K562 (cell line): Measurements from ENCODE around the gene BACE1. TPM values are rescaled to one million over a fixed set of nuclear protein-coding genes. Genes with fewer than 3 reads are reported as not detected.

ENCODE experiments used
- ATAC-seq: fragments of 200-7000 bp; cut with Tn5 transposase; 3 replicates; pipeline ENCODE4 v1.9.1; 2020; ENCODE audit warnings: moderate library complexity
- BruUV-seq: library from RNA; stranded (reverse); fragments of 400-500 nt; replicated peaks from 2 replicates; lab custom pipeline; 2021; lab: Mats Ljungman, UMichigan
- CTCF ChIA-PET: fragments of 300-600 bp; formaldehyde crosslinking; extraction: SDS; loops from one replicate; lab custom pipeline; 2021; ENCODE audit warnings: low intra/inter-chr PET ratio; lab: Yijun Ruan, JAX
- POLR2A ChIA-PET: fragments of 300-600, 350-650 bp; sonication (Branson Sonifier 250); formaldehyde crosslinking; extraction: SDS; loops from one replicate; lab custom pipeline; 2021; ENCODE audit warnings: antibody characterized with exemption, inconsistent platforms; lab: Yijun Ruan, JAX
- DNase-seq, 4 experiments: peaks; one replicate each; pipeline versions ENCODE4 v3.0.0 to v3.0.0-alpha.2; 2011 to 2018; ENCODE audit warnings: low spot score in 3 of 4, mixed read lengths in 3 of 4; ENCODE audit errors: extremely low read depth in 1 of 4
- FAIRE-seq: peaks from 2 replicates; lab custom pipeline; 2011; peaks lifted over from hg19 to GRCh38; lab: Jason Lieb, UNC
- H2AFZ ChIP-seq: 2 replicates; pipeline ENCODE4 v1.6.0; 2011; ENCODE audit warnings: low read depth, low read length, control low read depth, inconsistent platforms
- H3K27ac ChIP-seq: fragments of 200-600 bp; 3 replicates; pipeline ENCODE4 v1.8.0; 2011; ENCODE audit warnings: low read depth, mild to moderate bottlenecking, control low read depth, inconsistent platforms, low read length, moderate library complexity, mixed read lengths; ENCODE audit errors: extremely low read depth
- H3K27me3 ChIP-seq, 2 experiments: fragments of 300-600 bp in 1 of 2; 2 replicates in 1 of 2; 3 replicates in 1 of 2; pipeline versions ENCODE4 v1.6.0 to v1.8.0; 2011; ENCODE audit warnings: inconsistent platforms in 2 of 2, low read length in 2 of 2, mild to moderate bottlenecking in 1 of 2, mixed read lengths in 1 of 2, moderate library complexity in 1 of 2; ENCODE audit not compliant: control insufficient read depth in 2 of 2, insufficient read depth in 2 of 2
- H3K36me3 ChIP-seq: fragments of 300-600 bp; 3 replicates; pipeline ENCODE4 v1.8.0; 2011; ENCODE audit warnings: mild to moderate bottlenecking, low read length, inconsistent platforms; ENCODE audit not compliant: control insufficient read depth, insufficient read depth
- H3K4me1 ChIP-seq, 2 experiments: fragments of 200-600 bp in 1 of 2; replicated peaks in 1 of 2; 2 replicates in 1 of 2; 3 replicates in 1 of 2; pipeline versions ENCODE4 v1.5.1 to v1.8.0; 2011; ENCODE audit warnings: inconsistent platforms in 2 of 2, low read length in 2 of 2, mild to moderate bottlenecking in 1 of 2, mixed read lengths in 1 of 2, moderate library complexity in 1 of 2; ENCODE audit not compliant: control insufficient read depth in 2 of 2, insufficient read depth in 2 of 2
- H3K4me2 ChIP-seq: 2 replicates; pipeline ENCODE4 v1.6.1; 2011; ENCODE audit warnings: low read length, control low read depth, inconsistent platforms, mixed read lengths; ENCODE audit not compliant: insufficient read depth
- H3K4me3 ChIP-seq: fragments of 200-600 bp; sonication (generic), shearing (Covaris generic); 2 replicates; pipeline ENCODE4 v1.5.1; 2016; ENCODE audit warnings: control low read depth, inconsistent platforms
- H3K79me2 ChIP-seq: fragments of 200-600 bp; 3 replicates; pipeline ENCODE4 v1.8.0; 2011; ENCODE audit warnings: low read length, inconsistent platforms; ENCODE audit not compliant: control insufficient read depth, insufficient read depth
- H3K9ac ChIP-seq, 2 experiments: 2 replicates each; pipeline versions ENCODE4 v1.6.0 to v1.6.1; 2011; ENCODE audit warnings: low read depth in 2 of 2, low read length in 2 of 2, control low read depth in 1 of 2, inconsistent platforms in 1 of 2, mild to moderate bottlenecking in 1 of 2, mixed read lengths in 1 of 2; ENCODE audit not compliant: insufficient read depth in 1 of 2
- H3K9me1 ChIP-seq: one replicate; pipeline ENCODE4 v1.6.0; 2011; ENCODE audit warnings: inconsistent platforms, mild to moderate bottlenecking, low read length, moderate library complexity; ENCODE audit not compliant: control insufficient read depth, insufficient read depth
- H3K9me3 ChIP-seq: replicated peaks from 2 replicates; pipeline ENCODE4 v1.5.1; 2011; ENCODE audit warnings: low read depth, low read length, inconsistent platforms; ENCODE audit not compliant: control insufficient read depth, insufficient read depth
- H4K20me1 ChIP-seq: replicated peaks from 2 replicates; pipeline ENCODE4 v1.6.1; 2011; ENCODE audit warnings: low read length, inconsistent platforms, mixed read lengths; ENCODE audit not compliant: control insufficient read depth, insufficient read depth
- CHCHD3 ChIP-seq: fragments of 250-450 bp; sonication (Bioruptor Pico); IDR thresholded peaks from 2 replicates; pipeline ENCODE4 v2.1.2; 2022; ENCODE audit warnings: mild to moderate bottlenecking
- HMG20B ChIP-seq: fragments of 250-450 bp; sonication (Bioruptor Pico); IDR thresholded peaks from 2 replicates; pipeline ENCODE4 v1.5.0; 2021; ENCODE audit warnings: mild to moderate bottlenecking
- NFYB ChIP-seq: IDR thresholded peaks from 2 replicates; pipeline ENCODE4 v1.6.1; 2011; ENCODE audit warnings: mild to moderate bottlenecking, moderate library complexity; ENCODE audit not compliant: insufficient read length; ENCODE audit errors: extremely low read depth
- TARDBP ChIP-seq: fragments of 450-650 bp; IDR thresholded peaks from 2 replicates; pipeline ENCODE4 v1.6.1; 2016
- ZNF3 ChIP-seq: fragments of 250-450 bp; sonication (Bioruptor Pico); IDR thresholded peaks from 2 replicates; pipeline ENCODE4 v1.5.0; 2021; ENCODE audit warnings: mild to moderate bottlenecking, moderate library complexity
- ZNF586 ChIP-seq: fragments of 450-650 bp; formaldehyde crosslinking; conservative IDR thresholded peaks from 2 replicates; pipeline ENCODE4 v1.4.0; 2020; ENCODE audit warnings: mild to moderate bottlenecking, moderate library complexity
- ZNF830 ChIP-seq: fragments of 250-450 bp; sonication (Bioruptor Pico); IDR thresholded peaks from 2 replicates; pipeline ENCODE4 v1.5.0; 2021; ENCODE audit warnings: mild to moderate bottlenecking
- WGBS: fragments of 100-300 bp; shearing (Covaris generic); methylation state at CpG from one replicate; pipeline ENCODE4 v1.1.6; 2016; ENCODE audit warnings: low coverage, mixed read lengths; ENCODE audit not compliant: insufficient coverage; ENCODE audit errors: missing lambda C conversion rate; 5-methylcytosine and 5-hydroxymethylcytosine counted together
- in situ Hi-C: fragments of 300-500 bp; cut with MboI; formaldehyde crosslinking; loops from 4 replicates; pipeline ENCODE4 v1.15.0; 2018; ENCODE audit warnings: inconsistent platforms, mixed read lengths
- intact Hi-C: fragments of 100-400 bp; cut with micrococcal nuclease; formaldehyde crosslinking; loops from 2 replicates; pipeline ENCODE4 v1.14.2; 2022
- polyA plus RNA-seq, 8 experiments: library from polyadenylated mRNA; depleted of rRNA in 4 of 8; stranded (reverse) in 5 of 8; unstranded in 3 of 8; fragments of >200 nt; fragmentation: Nextera tagmentation in 2 of 8; fragmentation: Illumina TruSeq in 1 of 8; extraction: Ambion mirVana in 2 of 8; extraction: Trizol in 1 of 8; gene quantifications; 2 replicates each; pipeline versions ENCODE4 v1.2.1 to v1.2.3, GENCODE V29; 2011 to 2014; ENCODE audit warnings: inconsistent platforms in 1 of 8, missing spikeins in 1 of 8
- total RNA-seq, 7 experiments: library from RNA; depleted of rRNA in 6 of 7; stranded (reverse); fragments of >200 nt in 6 of 7; fragmentation: Illumina TruSeq in 2 of 7; extraction: Trizol in 2 of 7; gene quantifications; 2 replicates each; pipeline versions ENCODE4 v1.2.1 to v1.2.3, GENCODE V29; 2011 to 2021; ENCODE audit warnings: low replicate concordance in 1 of 7
- TF ChIP-seq, protein P1 (sequence below), 2 experiments: fragments of 450-650 bp; IDR thresholded peaks; 2 replicates each; pipeline ENCODE4 v1.6.1; 2016; ENCODE audit warnings: mild to moderate bottlenecking in 2 of 2, borderline replicate concordance in 1 of 2, low read depth in 1 of 2, moderate library complexity in 1 of 2
- TF ChIP-seq, protein P2 (sequence below): fragments of 450-650 bp; IDR thresholded peaks from 2 replicates; pipeline ENCODE4 v1.6.1; 2016; ENCODE audit warnings: antibody characterized with exemption

BACE1 gene
- total and polyA plus RNA-seq, 9 of the 15 experiments (the other 6 are each of a cell fraction or from before 2014, with no cell fraction given), result 0.01 to 0.25 (median 0.16) TPM; not detected in 5

DNA sequence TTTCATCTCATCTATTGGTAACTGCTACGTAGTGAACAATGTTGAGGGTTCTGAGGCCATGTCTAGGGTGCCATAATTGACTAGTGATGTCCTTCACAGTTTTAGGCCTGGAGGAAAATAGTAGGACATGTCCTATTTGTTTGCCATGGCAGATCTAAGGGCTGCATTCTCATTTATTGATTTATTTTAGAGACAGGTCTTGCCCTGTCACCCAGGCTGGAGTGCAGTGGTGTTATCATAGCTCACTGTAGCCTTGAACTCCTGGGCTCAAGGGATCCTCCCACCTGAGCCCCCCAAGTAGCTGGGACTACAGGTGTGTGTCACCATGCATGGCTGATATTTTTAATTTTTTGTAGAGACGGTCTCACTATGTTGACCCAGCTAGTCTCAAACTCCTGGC lies 16.8 kb upstream of the BACE1 start:
- BruUV-seq, result no TSS peak
- H3K4me3 ChIP-seq, result no peak overlapping the region
- peaks cover 5 to 10% of the 10 kb centered on the region in 2 experiments; a peak in 4 of 5 replicates for H3K4me1 ChIP-seq
- ATAC-seq (no peak), DNase-seq (no peak), FAIRE-seq (no peak)
- CTCF ChIA-PET, result no interaction called here
- POLR2A ChIA-PET, result interaction anchor here (0.6 to 6.7 kb wide), 2 partner anchors 8 to 223 kb away, joined by 3 to 42 read pairs; no protein-coding TSS in a partner anchor
- in situ Hi-C loops, result no loop called here
- H3K27me3 ChIP-seq, result no peaks in the 10 kb centered on the region
- 71% methylated on average over 2 of the region's 2 CpGs for WGBS
- intact Hi-C loops, result no loop called here
- no peak overlapping the region for H2AFZ ChIP-seq
- no peaks in the 10 kb centered on the region; the same call in 2 of the 3 replicates for H3K79me2 ChIP-seq
- 0 out of 2 replicates have a peak, but pooled peaks cover 3% of the 10 kb centered on the region for H4K20me1 ChIP-seq
- H3K27ac ChIP-seq, result no peak overlapping the region
- no peaks in the 10 kb centered on the region for H3K36me3 ChIP-seq
- H3K9ac ChIP-seq, result no peak overlapping the region
- no peak overlapping the region for H3K4me2 ChIP-seq
- H3K9me3 ChIP-seq, result no peaks in the 10 kb centered on the region
- no peaks in the 10 kb centered on the region for H3K9me1 ChIP-seq
- TF ChIP-seq CHCHD3 (CRISPR knock-in tag) (no peak), ZNF586 (CRISPR knock-in tag) (no peak), HMG20B (CRISPR knock-in tag) (no peak), TARDBP (no peak), NFYB (no peak), ZNF830 (CRISPR knock-in tag) (no peak), ZNF3 (CRISPR knock-in tag) (no peak)
- TF ChIP-seq, protein P1, sequence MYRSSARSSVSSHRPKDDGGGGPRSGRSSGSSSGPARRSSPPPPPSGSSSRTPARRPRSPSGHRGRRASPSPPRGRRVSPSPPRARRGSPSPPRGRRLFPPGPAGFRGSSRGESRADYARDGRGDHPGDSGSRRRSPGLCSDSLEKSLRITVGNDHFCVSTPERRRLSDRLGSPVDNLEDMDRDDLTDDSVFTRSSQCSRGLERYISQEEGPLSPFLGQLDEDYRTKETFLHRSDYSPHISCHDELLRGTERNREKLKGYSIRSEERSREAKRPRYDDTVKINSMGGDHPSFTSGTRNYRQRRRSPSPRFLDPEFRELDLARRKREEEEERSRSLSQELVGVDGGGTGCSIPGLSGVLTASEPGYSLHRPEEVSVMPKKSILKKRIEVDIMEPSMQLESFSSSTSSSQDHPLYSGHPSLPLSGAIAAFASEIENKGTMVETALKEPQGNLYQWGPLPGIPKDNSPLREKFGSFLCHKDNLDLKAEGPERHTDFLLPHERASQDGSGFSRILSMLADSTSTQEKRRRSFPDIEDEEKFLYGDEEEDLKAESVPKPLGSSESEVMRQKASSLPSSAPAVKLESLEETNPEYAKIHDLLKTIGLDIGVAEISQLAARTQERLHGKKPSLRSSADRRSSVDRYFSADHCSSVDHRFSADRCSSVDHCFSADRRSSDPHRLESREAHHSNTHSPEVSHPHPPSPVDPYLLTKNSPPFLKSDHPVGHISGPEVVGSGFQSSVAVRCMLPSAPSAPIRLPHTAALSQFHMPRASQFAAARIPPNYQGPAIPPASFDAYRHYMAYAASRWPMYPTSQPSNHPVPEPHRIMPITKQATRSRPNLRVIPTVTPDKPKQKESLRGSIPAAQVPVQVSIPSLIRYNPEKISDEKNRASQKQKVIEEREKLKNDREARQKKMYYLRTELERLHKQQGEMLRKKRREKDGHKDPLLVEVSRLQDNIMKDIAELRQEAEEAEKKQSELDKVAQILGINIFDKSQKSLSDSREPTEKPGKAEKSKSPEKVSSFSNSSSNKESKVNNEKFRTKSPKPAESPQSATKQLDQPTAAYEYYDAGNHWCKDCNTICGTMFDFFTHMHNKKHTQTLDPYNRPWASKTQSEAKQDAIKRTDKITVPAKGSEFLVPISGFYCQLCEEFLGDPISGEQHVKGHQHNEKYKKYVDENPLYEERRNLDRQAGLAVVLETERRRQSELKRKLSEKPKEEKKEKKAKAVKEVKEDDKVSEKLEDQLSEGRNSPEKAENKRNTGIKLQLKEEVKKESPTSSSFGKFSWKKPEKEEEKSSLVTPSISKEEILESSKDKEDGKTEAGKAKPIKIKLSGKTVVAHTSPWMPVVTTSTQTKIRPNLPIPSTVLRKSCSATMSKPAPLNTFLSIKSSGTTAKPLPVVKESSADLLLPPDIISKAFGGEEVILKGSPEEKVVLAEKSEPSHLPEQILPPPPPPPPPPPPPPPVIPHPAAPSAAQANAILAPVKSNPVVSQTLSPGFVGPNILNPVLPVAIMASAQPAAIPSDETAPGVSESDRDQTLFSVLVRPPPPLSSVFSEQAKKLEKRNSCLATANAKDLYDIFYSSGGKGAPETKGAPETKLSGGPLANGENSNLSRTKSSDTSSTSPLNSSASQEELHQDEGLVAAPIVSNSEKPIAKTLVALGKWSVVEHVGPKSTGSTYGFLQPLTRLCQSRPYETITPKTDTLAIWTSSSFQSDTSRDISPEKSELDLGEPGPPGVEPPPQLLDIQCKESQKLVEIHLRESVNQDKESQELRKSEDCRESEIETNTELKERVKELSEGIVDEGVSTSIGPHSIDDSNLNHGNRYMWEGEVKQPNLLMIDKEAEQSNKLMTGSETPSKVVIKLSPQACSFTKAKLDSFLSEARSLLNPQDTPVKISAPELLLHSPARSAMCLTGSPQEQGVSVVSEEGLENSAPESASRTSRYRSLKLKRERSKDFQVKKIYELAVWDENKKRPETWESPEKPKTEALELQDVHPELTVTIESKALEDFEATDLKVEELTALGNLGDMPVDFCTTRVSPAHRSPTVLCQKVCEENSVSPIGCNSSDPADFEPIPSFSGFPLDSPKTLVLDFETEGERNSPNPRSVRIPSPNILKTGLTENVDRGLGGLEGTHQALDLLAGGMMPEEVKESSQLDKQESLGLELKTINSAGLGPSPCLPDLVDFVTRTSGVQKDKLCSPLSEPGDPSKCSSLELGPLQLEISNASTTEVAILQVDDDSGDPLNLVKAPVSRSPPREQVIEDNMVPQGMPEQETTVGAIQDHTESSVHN (IDR thresholded peaks at IDR 0.05; ENCODE audit: borderline replicate concordance in 1 of 2, low read depth in 1 of 2), result no peak
- TF ChIP-seq, protein P2, sequence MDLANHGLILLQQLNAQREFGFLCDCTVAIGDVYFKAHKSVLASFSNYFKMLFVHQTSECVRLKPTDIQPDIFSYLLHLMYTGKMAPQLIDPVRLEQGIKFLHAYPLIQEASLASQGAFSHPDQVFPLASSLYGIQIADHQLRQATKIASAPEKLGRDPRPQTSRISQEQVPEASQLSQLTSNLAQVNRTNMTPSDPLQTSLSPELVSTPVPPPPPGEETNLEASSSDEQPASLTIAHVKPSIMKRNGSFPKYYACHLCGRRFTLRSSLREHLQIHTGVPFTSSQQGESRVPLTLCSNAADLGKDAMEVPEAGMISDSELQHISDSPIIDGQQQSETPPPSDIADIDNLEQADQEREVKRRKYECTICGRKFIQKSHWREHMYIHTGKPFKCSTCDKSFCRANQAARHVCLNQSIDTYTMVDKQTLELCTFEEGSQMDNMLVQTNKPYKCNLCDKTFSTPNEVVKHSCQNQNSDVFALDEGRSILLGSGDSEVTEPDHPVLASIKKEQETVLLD, result no peak
